SW480 (cell line): Measurements from ENCODE around the gene MYO15B.

Experiments
- DNase-seq: peaks from one replicate; pipeline ENCODE4 v3.0.0-alpha.2; 2016; ENCODE audit warnings: low spot score

Gene MYO15B

GRCh38 chr17:75558666-75559530 is 28.7 kb upstream of the MYO15B start:
- no peak for DNase-seq

- no peak for DNase-seq
Observed at GRCh38 chr17:75559958-75560533, 27.6 kb upstream of the MYO15B start.

GRCh38 chr17:75561927-75562603 is 25.5 kb upstream of the MYO15B start:
- DNase-seq = no peak

- no peak for DNase-seq
Observed at GRCh38 chr17:75563063-75563758, 24.4 kb upstream of the MYO15B start.

GRCh38 chr17:75564195-75564594 is 23.4 kb upstream of the MYO15B start:
- DNase-seq = no peak

- DNase-seq = no peak
Observed at GRCh38 chr17:75565066-75565465, 22.5 kb upstream of the MYO15B start.

- DNase-seq = no peak
Observed at GRCh38 chr17:75565618-75566017, 22.0 kb upstream of the MYO15B start.

- no peak for DNase-seq
Observed at GRCh38 chr17:75566416-75566815, 21.2 kb upstream of the MYO15B start.

- no peak for DNase-seq
Observed at GRCh38 chr17:75566834-75567233, 20.8 kb upstream of the MYO15B start.

GRCh38 chr17:75568412-75569255 is 19.0 kb upstream of the MYO15B start:
- DNase-seq = no peak

GRCh38 chr17:75570034-75570676 is 17.4 kb upstream of the MYO15B start:
- DNase-seq = no peak

GRCh38 chr17:75570772-75571171 is 16.8 kb upstream of the MYO15B start:
- DNase-seq = no peak

GRCh38 chr17:75571197-75571884 is 16.3 kb upstream of the MYO15B start:
- no peak for DNase-seq

- no peak for DNase-seq
Observed at GRCh38 chr17:75571885-75572215, 15.8 kb upstream of the MYO15B start.

GRCh38 chr17:75572713-75573539 is 14.7 kb upstream of the MYO15B start:
- DNase-seq = no peak

GRCh38 chr17:75573540-75573957 is 14.1 kb upstream of the MYO15B start:
- DNase-seq = no peak

GRCh38 chr17:75573994-75574393 is 13.6 kb upstream of the MYO15B start:
- no peak for DNase-seq

- no peak for DNase-seq
Observed at GRCh38 chr17:75574404-75575036, 13.1 kb upstream of the MYO15B start.

GRCh38 chr17:75575197-75575596 is 12.4 kb upstream of the MYO15B start:
- no peak for DNase-seq
